Measurements from ENCODE around the gene ABCD2. TPM values are rescaled to one million over a fixed set of nuclear protein-coding genes. Genes with fewer than 3 reads are reported as not detected.

Gene ABCD2
- total and polyA plus RNA-seq, 2 donors (not counting 3 experiments of a cell fraction or from before 2014, with no cell fraction given) = not detected

- dilution Hi-C loops (cut with MboI; ENCODE audit: extremely low pct_ligation_motif_present, low sequenced_read_pairs) = no loop called here
- H3K27me3 ChIP-seq (ENCODE audit: control insufficient read depth in 2 of 2, insufficient read depth in 2 of 2, low read length in 2 of 2) = peaks cover 0 to 6% of the 10 kb centered on the region in 2 experiments
- BruUV-seq (replicated peaks) = no TSS peak
These were observed 19.2 kb upstream of the ABCD2 start for GRCh38 chr12:39638840-39639239.

GRCh38 chr12:39638178-39638577, 18.6 kb upstream of the ABCD2 start:
- Histone ChIP-seq H3K27ac (ENCODE audit: insufficient read depth, low read depth, low read length) (no peak overlapping the region), H3K9ac (replicated peaks; ENCODE audit: extremely low read depth, insufficient read depth, low read length) (no peak overlapping the region), H3K4me2 (ENCODE audit: insufficient read depth, low read length) (no peak overlapping the region), H3K9me3 (replicated peaks; ENCODE audit: control insufficient read depth, insufficient read depth, low read length) (no peaks in the 10 kb centered on the region), H3K36me3 (ENCODE audit: control insufficient read depth in 2 of 2, extremely low read depth in 1 of 2, insufficient read depth in 2 of 2, low read length in 2 of 2) (no peaks in the 10 kb centered on the region), H3K79me2 (ENCODE audit: control insufficient read depth, insufficient read depth, low read length) (no peaks in the 10 kb centered on the region), H3K4me3 (replicated peaks in 1 of 3; ENCODE audit: insufficient read depth in 1 of 3, low read depth in 1 of 3, low read length in 3 of 3) (no peak overlapping the region), H3K27me3 (ENCODE audit: control insufficient read depth in 2 of 2, insufficient read depth in 2 of 2, low read length in 2 of 2) (peaks cover 0 to 6% of the 10 kb centered on the region in 2 experiments), H3K4me1 (ENCODE audit: control insufficient read depth, extremely low read depth, insufficient read depth, low read length) (no peaks in the 10 kb centered on the region), H2AFZ (ENCODE audit: low read depth, low read length) (no peak overlapping the region), H4K20me1 (replicated peaks; ENCODE audit: control insufficient read depth, extremely low read depth, insufficient read depth, low read length) (no peaks in the 10 kb centered on the region), H3K9me1 (replicated peaks; ENCODE audit: control insufficient read depth, extremely low read depth, insufficient read depth, low read length) (no peaks in the 10 kb centered on the region)
- no TSS peak for BruUV-seq (replicated peaks)
- dilution Hi-C loops (cut with MboI; ENCODE audit: extremely low pct_ligation_motif_present, low sequenced_read_pairs) (no loop called here), intact Hi-C loops (cut with micrococcal nuclease) (no loop called here)
- FAIRE-seq (no peak), DNase-seq (ENCODE audit: low read depth, low spot score) (no peak)
- no peak for TF ChIP-seq GATA2 (IDR thresholded peaks at IDR 0.05; ENCODE audit: insufficient read depth, insufficient read length, low read depth, low read length)
- no peak for TF ChIP-seq POLR2AphosphoS5 (IDR thresholded peaks at IDR 0.05; ENCODE audit: insufficient read depth, low read depth, low read length)
- POLR2A ChIA-PET = no interaction called here
- CTCF ChIA-PET = no interaction called here

More at GRCh38 chr12:39638840-39639239, 19.2 kb upstream of the ABCD2 start:
- H3K36me3 ChIP-seq (ENCODE audit: control insufficient read depth in 2 of 2, extremely low read depth in 1 of 2, insufficient read depth in 2 of 2, low read length in 2 of 2) = no peaks in the 10 kb centered on the region
- H2AFZ ChIP-seq (ENCODE audit: low read depth, low read length) = no peak overlapping the region
- H3K4me1 ChIP-seq (ENCODE audit: control insufficient read depth, extremely low read depth, insufficient read depth, low read length) = no peaks in the 10 kb centered on the region
- DNase-seq (ENCODE audit: low read depth, low spot score) = no peak
- FAIRE-seq = no peak
- intact Hi-C loops (cut with micrococcal nuclease) = no loop called here
- H3K4me3 ChIP-seq (replicated peaks in 1 of 3; ENCODE audit: insufficient read depth in 1 of 3, low read depth in 1 of 3, low read length in 3 of 3) = no peak overlapping the region
- no peaks in the 10 kb centered on the region for H3K9me1 ChIP-seq (replicated peaks; ENCODE audit: control insufficient read depth, extremely low read depth, insufficient read depth, low read length)
- no peak overlapping the region for H3K4me2 ChIP-seq (ENCODE audit: insufficient read depth, low read length)
- ChIA-PET CTCF (no interaction called here), POLR2A (no interaction called here)
- no peaks in the 10 kb centered on the region for H3K9me3 ChIP-seq (replicated peaks; ENCODE audit: control insufficient read depth, insufficient read depth, low read length)
- no peak overlapping the region for H3K27ac ChIP-seq (ENCODE audit: insufficient read depth, low read depth, low read length)
- H3K9ac ChIP-seq (replicated peaks; ENCODE audit: extremely low read depth, insufficient read depth, low read length) = no peak overlapping the region
- H4K20me1 ChIP-seq (replicated peaks; ENCODE audit: control insufficient read depth, extremely low read depth, insufficient read depth, low read length) = no peaks in the 10 kb centered on the region
- TF ChIP-seq JUN (IDR thresholded peaks at IDR 0.05; ENCODE audit: borderline replicate concordance, insufficient read depth, insufficient read length, low read depth) (no peak), MAX (IDR thresholded peaks at IDR 0.05; ENCODE audit: insufficient read depth, insufficient read length) (no peak)
- no peaks in the 10 kb centered on the region for H3K79me2 ChIP-seq (ENCODE audit: control insufficient read depth, insufficient read depth, low read length)
